WERI-Rb-1 (cell line): ENCODE data around the gene SASH1.

Experiments
- DNase-seq: peaks from one replicate; pipeline ENCODE4 v3.0.0-alpha.2; 2020
- H3K27ac ChIP-seq: fragments of 250-450 bp; sonication (Bioruptor Pico); 2 replicates; pipeline ENCODE4 v1.5.1; 2020; ENCODE audit warnings: mild to moderate bottlenecking, moderate library complexity
- H3K27me3 ChIP-seq: fragments of 250-450 bp; sonication (Bioruptor Pico); 2 replicates; pipeline ENCODE4 v1.5.1; 2021; ENCODE audit warnings: mild to moderate bottlenecking, low read depth, moderate library complexity; ENCODE audit not compliant: insufficient read depth, severe bottlenecking
- H3K36me3 ChIP-seq: fragments of 250-450 bp; sonication (Bioruptor Pico); 2 replicates; pipeline ENCODE4 v1.5.1; 2020; ENCODE audit warnings: mild to moderate bottlenecking, moderate library complexity
- H3K4me3 ChIP-seq: 2 replicates; pipeline ENCODE4 v1.5.1; 2011; ENCODE audit warnings: low read depth, mild to moderate bottlenecking, control low read depth, low read length
- H3K9me3 ChIP-seq: fragments of 250-450 bp; sonication (Bioruptor Pico); 2 replicates; pipeline ENCODE4 v1.5.1; 2021; ENCODE audit warnings: mild to moderate bottlenecking, moderate library complexity; ENCODE audit not compliant: severe bottlenecking
- CTCF ChIP-seq: IDR thresholded peaks from 2 replicates; pipeline ENCODE4 v1.5.1; 2011; ENCODE audit warnings: low read depth, mild to moderate bottlenecking, control low read depth, inconsistent platforms, low read length

SASH1 gene

GRCh38 chr6:148550569-148550968, 207.9 kb downstream of the SASH1 start:
- Histone ChIP-seq H3K27ac (no peak overlapping the region), H3K9me3 (no peaks in the 10 kb centered on the region), H3K27me3 (no peaks in the 10 kb centered on the region), H3K4me3 (no peak overlapping the region), H3K36me3 (peaks cover 36% of the 10 kb centered on the region)
- no peak for DNase-seq
- no peak for TF ChIP-seq CTCF

GRCh38 chr6:148551226-148551625, 208.6 kb downstream of the SASH1 start:
- DNase-seq: no peak
- Histone ChIP-seq H3K27me3 (no peaks in the 10 kb centered on the region), H3K4me3 (no peak overlapping the region), H3K36me3 (peaks cover 29% of the 10 kb centered on the region), H3K9me3 (no peaks in the 10 kb centered on the region), H3K27ac (no peak overlapping the region)
- no peak for TF ChIP-seq CTCF

GRCh38 chr6:148556410-148556809, 213.8 kb downstream of the SASH1 start:
- TF ChIP-seq CTCF: no peak
- no peak for DNase-seq
- no peaks in the 10 kb centered on the region; the same call in 1 of the 2 replicates for H3K36me3 ChIP-seq
- no peaks in the 10 kb centered on the region for H3K9me3 ChIP-seq
- H3K4me3 ChIP-seq: no peak overlapping the region
- H3K27me3 ChIP-seq: no peaks in the 10 kb centered on the region
- no peak overlapping the region for H3K27ac ChIP-seq

GRCh38 chr6:148557796-148558321, 215.2 kb downstream of the SASH1 start:
- Histone ChIP-seq H3K27ac (no peak overlapping the region), H3K27me3 (no peaks in the 10 kb centered on the region), H3K4me3 (no peak overlapping the region), H3K36me3 (no peaks in the 10 kb centered on the region), H3K9me3 (no peaks in the 10 kb centered on the region)
- TF ChIP-seq CTCF: no peak
- no peak for DNase-seq

GRCh38 chr6:148559848-148560433, 217.3 kb downstream of the SASH1 start:
- TF ChIP-seq CTCF: peak; percentile 95
- Histone ChIP-seq H3K4me3 (peak overlapping the region; percentile 42), H3K27me3 (no peaks in the 10 kb centered on the region), H3K27ac (no peak overlapping the region), H3K36me3 (no peaks in the 10 kb centered on the region), H3K9me3 (no peaks in the 10 kb centered on the region)
- DNase-seq: peak; percentile 84

- no peak overlapping the region for H3K27ac ChIP-seq
- TF ChIP-seq CTCF: no peak
- no peaks in the 10 kb centered on the region for H3K36me3 ChIP-seq
- no peak for DNase-seq
- no peaks in the 10 kb centered on the region for H3K27me3 ChIP-seq
- H3K4me3 ChIP-seq: no peak overlapping the region
- H3K9me3 ChIP-seq: no peaks in the 10 kb centered on the region
These were observed 219.0 kb downstream of the SASH1 start for GRCh38 chr6:148561629-148562028.
